WERI-Rb-1 (cell line): ENCODE results near the gene TM4SF5.
A peak's percentile ranks its signal among the peaks of the same experiment; 100 is the strongest.
"Not testable (repeated sequence)": the region's sequence is repeated elsewhere in the genome, so short reads cannot be mapped to it uniquely, and the experiment has no call there.

Experiments used
- DNase-seq: peaks from one replicate; pipeline ENCODE4 v3.0.0-alpha.2; 2020
- H3K27ac ChIP-seq: fragments of 250-450 bp; sonication (Bioruptor Pico); 2 replicates; pipeline ENCODE4 v1.5.1; 2020; ENCODE audit warnings: mild to moderate bottlenecking, moderate library complexity
- H3K27me3 ChIP-seq: fragments of 250-450 bp; sonication (Bioruptor Pico); 2 replicates; pipeline ENCODE4 v1.5.1; 2021; ENCODE audit warnings: mild to moderate bottlenecking, low read depth, moderate library complexity; ENCODE audit not compliant: insufficient read depth, severe bottlenecking
- H3K36me3 ChIP-seq: fragments of 250-450 bp; sonication (Bioruptor Pico); 2 replicates; pipeline ENCODE4 v1.5.1; 2020; ENCODE audit warnings: mild to moderate bottlenecking, moderate library complexity
- H3K4me3 ChIP-seq: 2 replicates; pipeline ENCODE4 v1.5.1; 2011; ENCODE audit warnings: low read depth, mild to moderate bottlenecking, control low read depth, low read length
- H3K9me3 ChIP-seq: fragments of 250-450 bp; sonication (Bioruptor Pico); 2 replicates; pipeline ENCODE4 v1.5.1; 2021; ENCODE audit warnings: mild to moderate bottlenecking, moderate library complexity; ENCODE audit not compliant: severe bottlenecking
- TF ChIP-seq, protein P1 (sequence below): IDR thresholded peaks from 2 replicates; pipeline ENCODE4 v1.5.1; 2011; ENCODE audit warnings: low read depth, mild to moderate bottlenecking, control low read depth, inconsistent platforms, low read length

TM4SF5 gene

DNA sequence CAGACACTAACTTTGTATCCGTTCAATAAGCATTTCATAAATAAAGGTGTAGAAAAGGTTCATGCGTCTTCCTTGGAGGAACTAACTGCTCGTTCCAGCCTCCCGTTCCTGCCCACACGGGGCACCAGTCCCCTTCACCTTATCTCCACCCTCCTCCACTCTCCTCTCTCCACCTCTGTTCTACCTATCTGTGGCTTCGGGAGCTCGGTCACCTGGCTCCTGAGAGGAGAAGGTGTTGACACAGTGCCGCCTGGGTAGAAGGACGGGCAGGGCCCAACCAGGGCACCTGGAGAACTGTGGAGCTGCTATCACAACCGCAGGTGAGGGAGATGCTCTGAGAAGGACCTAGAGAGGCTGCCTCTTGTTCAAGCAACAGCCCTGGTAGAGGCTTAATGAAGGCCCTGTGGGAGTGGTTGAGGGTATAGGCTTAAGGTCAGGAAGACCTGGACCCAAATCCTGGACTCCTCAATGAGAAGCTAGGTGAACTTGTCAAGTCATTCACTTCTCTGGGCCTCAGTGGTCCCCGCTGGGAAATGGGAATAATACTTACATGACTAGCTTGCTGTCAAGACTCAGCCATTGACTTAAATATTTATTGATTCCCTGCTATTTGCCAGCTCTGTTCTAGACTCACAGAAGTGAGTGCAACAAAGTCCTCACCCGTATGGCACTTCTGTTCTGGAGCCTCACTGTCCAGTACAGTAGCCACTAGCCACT is 51.8 kb downstream of the TM4SF5 start:
- no peak overlapping the region for H3K4me3 ChIP-seq
- H3K27me3 ChIP-seq: no peaks in the 10 kb centered on the region
- H3K36me3 ChIP-seq: peaks cover 14% of the 10 kb centered on the region
- no peak for DNase-seq
- TF ChIP-seq, protein P1, sequence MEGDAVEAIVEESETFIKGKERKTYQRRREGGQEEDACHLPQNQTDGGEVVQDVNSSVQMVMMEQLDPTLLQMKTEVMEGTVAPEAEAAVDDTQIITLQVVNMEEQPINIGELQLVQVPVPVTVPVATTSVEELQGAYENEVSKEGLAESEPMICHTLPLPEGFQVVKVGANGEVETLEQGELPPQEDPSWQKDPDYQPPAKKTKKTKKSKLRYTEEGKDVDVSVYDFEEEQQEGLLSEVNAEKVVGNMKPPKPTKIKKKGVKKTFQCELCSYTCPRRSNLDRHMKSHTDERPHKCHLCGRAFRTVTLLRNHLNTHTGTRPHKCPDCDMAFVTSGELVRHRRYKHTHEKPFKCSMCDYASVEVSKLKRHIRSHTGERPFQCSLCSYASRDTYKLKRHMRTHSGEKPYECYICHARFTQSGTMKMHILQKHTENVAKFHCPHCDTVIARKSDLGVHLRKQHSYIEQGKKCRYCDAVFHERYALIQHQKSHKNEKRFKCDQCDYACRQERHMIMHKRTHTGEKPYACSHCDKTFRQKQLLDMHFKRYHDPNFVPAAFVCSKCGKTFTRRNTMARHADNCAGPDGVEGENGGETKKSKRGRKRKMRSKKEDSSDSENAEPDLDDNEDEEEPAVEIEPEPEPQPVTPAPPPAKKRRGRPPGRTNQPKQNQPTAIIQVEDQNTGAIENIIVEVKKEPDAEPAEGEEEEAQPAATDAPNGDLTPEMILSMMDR: no peak
- H3K9me3 ChIP-seq: no peaks in the 10 kb centered on the region
- H3K27ac ChIP-seq: no peak overlapping the region

DNA sequence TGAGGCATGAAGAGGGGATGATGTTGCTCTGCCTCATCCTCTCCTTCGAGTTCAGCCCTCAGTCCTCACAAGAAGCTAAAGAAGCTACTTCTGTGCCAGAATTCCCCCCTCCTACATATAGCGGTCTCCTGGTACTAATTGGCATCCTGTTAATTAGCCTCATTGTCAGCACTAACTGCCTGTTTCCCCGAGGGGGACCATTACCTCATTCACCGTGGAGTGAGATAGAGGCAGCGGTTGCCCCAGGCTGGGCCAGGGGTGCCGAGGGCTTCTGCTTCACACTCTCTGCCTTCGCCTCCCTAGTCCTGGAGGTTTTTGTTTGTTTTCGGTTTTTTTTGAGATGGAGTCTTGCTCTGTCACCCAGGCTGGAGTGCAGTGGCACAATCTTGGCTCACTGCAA is 55.7 kb downstream of the TM4SF5 start:
- TF ChIP-seq, protein P1: no peak
- no peaks in the 10 kb centered on the region for H3K27me3 ChIP-seq
- no peaks in the 10 kb centered on the region for H3K9me3 ChIP-seq
- no peak overlapping the region for H3K4me3 ChIP-seq
- H3K27ac ChIP-seq: no peak overlapping the region
- no peak for DNase-seq
- peaks cover 10% of the 10 kb centered on the region for H3K36me3 ChIP-seq

DNA sequence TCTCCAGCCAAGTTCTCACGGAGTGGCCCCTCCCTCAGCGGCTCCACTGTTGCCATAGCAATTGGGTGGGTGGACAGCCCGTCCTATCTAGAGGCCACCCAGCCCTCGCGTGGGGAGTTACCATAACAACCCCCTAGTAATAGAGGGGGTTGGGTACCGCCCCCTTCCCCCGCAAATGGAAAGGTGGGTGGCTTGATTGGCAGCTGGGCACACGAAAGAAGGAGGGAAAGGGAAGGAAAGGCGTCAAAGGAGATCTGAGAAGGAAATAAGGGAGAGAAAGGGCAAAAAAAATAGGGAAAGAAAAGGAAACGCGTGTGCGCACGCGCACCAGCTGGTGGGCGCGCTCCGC is 61.1 kb downstream of the TM4SF5 start:
- H3K9me3 ChIP-seq, H3K27me3 ChIP-seq, DNase-seq: not testable (repeated sequence)
- Histone ChIP-seq H3K36me3 (peaks cover 19% of the 10 kb centered on the region), H3K4me3 (peak overlapping the region; percentile 51), H3K27ac (peak overlapping the region; percentile 96)
